WTC11 (cell line): ENCODE results near the gene TSEN15.

Source experiments
- ATF3 ChIP-seq: sonication (generic); formaldehyde crosslinking; conservative IDR thresholded peaks from 2 replicates; pipeline ENCODE4 v1.8.1; 2022; ENCODE audit warnings: mild to moderate bottlenecking, missing genetic modification reagents
- CTCF ChIP-seq: fragments of 200-600 bp; IDR thresholded peaks from 2 replicates; pipeline ENCODE4 v1.8.0; 2022; ENCODE audit warnings: antibody characterized with exemption
- EMX1 ChIP-seq: fragments of 250-450 bp; sonication (Bioruptor Pico); IDR thresholded peaks from 2 replicates; pipeline ENCODE4 v1.8.0; 2021; ENCODE audit warnings: mild to moderate bottlenecking
- HMGXB4 ChIP-seq: sonication (generic); formaldehyde crosslinking; IDR thresholded peaks from 2 replicates; pipeline ENCODE4 v1.8.1; 2023; ENCODE audit warnings: mild to moderate bottlenecking, moderate library complexity, missing genetic modification reagents
- IRF1 ChIP-seq: sonication (generic); formaldehyde crosslinking; IDR thresholded peaks from 2 replicates; pipeline ENCODE4 v1.8.0; 2023; ENCODE audit warnings: missing genetic modification reagents
- MAX ChIP-seq: sonication (generic); formaldehyde crosslinking; IDR thresholded peaks from 2 replicates; pipeline ENCODE4 v1.8.0; 2022; ENCODE audit warnings: mild to moderate bottlenecking, missing genetic modification reagents
- NR2C2 ChIP-seq: sonication (generic); formaldehyde crosslinking; IDR thresholded peaks from 2 replicates; pipeline ENCODE4 v1.8.0; 2022; ENCODE audit warnings: mild to moderate bottlenecking, missing genetic modification reagents
- SP1 ChIP-seq: sonication (generic); formaldehyde crosslinking; conservative IDR thresholded peaks from 2 replicates; pipeline ENCODE4 v1.8.1; 2022; ENCODE audit warnings: missing genetic modification reagents
- ZNF138 ChIP-seq: sonication (generic); formaldehyde crosslinking; conservative IDR thresholded peaks from 2 replicates; pipeline ENCODE4 v1.8.1; 2022; ENCODE audit warnings: mild to moderate bottlenecking, moderate library complexity, missing genetic modification reagents

GRCh38 chr1:184035719-184036516 is 15.6 kb upstream of the TSEN15 start:
- TF ChIP-seq ATF3 (CRISPR knock-in tag), result no peak
- no peak for TF ChIP-seq CTCF
- TF ChIP-seq IRF1 (CRISPR knock-in tag), result no peak
- no peak for TF ChIP-seq SP1 (CRISPR knock-in tag)
- TF ChIP-seq NR2C2 (CRISPR knock-in tag), result no peak
- no peak for TF ChIP-seq MAX (CRISPR knock-in tag)
- TF ChIP-seq HMGXB4, result no peak
- no peak for TF ChIP-seq ZNF138 (CRISPR knock-in tag)
- TF ChIP-seq EMX1 (CRISPR knock-in tag), result no peak
